CD14-positive monocyte (primary cell): Measurements from ENCODE around the gene PAGE2. TPM values are rescaled to one million over a fixed set of nuclear protein-coding genes. Genes with fewer than 3 reads are reported as not detected.

Experiments used
- DNase-seq, 3 donors: peaks; one replicate each; pipeline ENCODE4 v3.0.0-alpha.2; 2011 to 2022
- H2AFZ ChIP-seq: 2 replicates; pipeline ENCODE4 v1.6.0; 2012; ENCODE audit warnings: mild to moderate bottlenecking, low read depth, low read length, inconsistent platforms; ENCODE audit not compliant: insufficient read depth, poor library complexity, severe bottlenecking
- H3K27ac ChIP-seq, 2 donors: 1 replicate in 1 of 2; 2 replicates in 1 of 2; pipeline ENCODE4 v1.5.1; 2012 to 2013; ENCODE audit warnings: low read length in 2 of 2, control low read depth in 1 of 2, inconsistent platforms in 1 of 2, low read depth in 1 of 2, mild to moderate bottlenecking in 1 of 2
- H3K27me3 ChIP-seq, 2 donors: one replicate each; pipeline versions ENCODE4 v1.6.0 to v1.6.1; 2011 to 2013; ENCODE audit warnings: low read length in 2 of 2; ENCODE audit not compliant: control insufficient read depth in 2 of 2, insufficient read depth in 2 of 2
- H3K36me3 ChIP-seq, 2 donors: replicated peaks in 1 of 2; 1 replicate in 1 of 2; 2 replicates in 1 of 2; pipeline versions ENCODE4 v1.5.1 to v1.6.1; 2012 to 2013; ENCODE audit warnings: low read length in 2 of 2, control low read depth in 1 of 2, inconsistent platforms in 1 of 2, mild to moderate bottlenecking in 1 of 2; ENCODE audit not compliant: insufficient read depth in 2 of 2, control insufficient read depth in 1 of 2
- H3K4me1 ChIP-seq, 2 donors: 1 replicate in 1 of 2; 2 replicates in 1 of 2; pipeline versions ENCODE4 v1.5.1 to v1.6.1; 2012 to 2013; ENCODE audit warnings: low read length in 2 of 2, control low read depth in 1 of 2, inconsistent platforms in 1 of 2, mild to moderate bottlenecking in 1 of 2, moderate library complexity in 1 of 2; ENCODE audit not compliant: insufficient read depth in 2 of 2, control insufficient read depth in 1 of 2
- H3K4me2 ChIP-seq: replicated peaks from 2 replicates; pipeline ENCODE3; 2012; ENCODE audit warnings: low read length, moderate library complexity, mild to moderate bottlenecking; ENCODE audit not compliant: poor library complexity, severe bottlenecking; ENCODE audit errors: extremely low read depth
- H3K4me3 ChIP-seq, 3 experiments: fragments of 200-600 bp in 1 of 3; sonication (generic) in 1 of 3; replicated peaks in 1 of 3; 1 replicate in 2 of 3; 2 replicates in 1 of 3; pipeline ENCODE4 v1.5.1; 2011 to 2013; ENCODE audit warnings: low read length in 3 of 3, mild to moderate bottlenecking in 3 of 3, control low read depth in 2 of 3, low read depth in 2 of 3, inconsistent platforms in 1 of 3, moderate library complexity in 1 of 3
- H3K79me2 ChIP-seq: 2 replicates; pipeline ENCODE4 v1.6.0; 2012; ENCODE audit warnings: mild to moderate bottlenecking, control low read depth, inconsistent platforms, low read length, moderate library complexity; ENCODE audit not compliant: insufficient read depth
- H3K9ac ChIP-seq: 2 replicates; pipeline ENCODE4 v1.6.0; 2017; ENCODE audit warnings: low read length, mild to moderate bottlenecking; ENCODE audit not compliant: insufficient read depth, poor library complexity, severe bottlenecking
- H3K9me3 ChIP-seq, 2 donors: replicated peaks in 1 of 2; 1 replicate in 1 of 2; 2 replicates in 1 of 2; pipeline versions ENCODE4 v1.5.1 to v1.6.1; 2012 to 2013; ENCODE audit warnings: low read length in 2 of 2, control low read depth in 1 of 2; ENCODE audit not compliant: control insufficient read depth in 1 of 2, insufficient read depth in 1 of 2
- H4K20me1 ChIP-seq: 2 replicates; pipeline ENCODE4 v1.6.0; 2012; ENCODE audit warnings: mild to moderate bottlenecking, low read length, control low read depth, moderate library complexity; ENCODE audit not compliant: insufficient read depth
- H3K27ac Mint-ChIP-seq, 7 donors: one replicate each; pipeline ENCODE4 v1.8.0; 2020; ENCODE audit warnings: mild to moderate bottlenecking in 7 of 7, mixed read lengths in 7 of 7, moderate library complexity in 6 of 7, inconsistent platforms in 2 of 7
- H3K27me3 Mint-ChIP-seq, 3 donors: one replicate each; pipeline ENCODE4 v1.8.0; 2021 to 2022; ENCODE audit warnings: low read depth in 3 of 3, mild to moderate bottlenecking in 3 of 3, mixed read lengths in 3 of 3, moderate library complexity in 3 of 3, inconsistent platforms in 1 of 3
- H3K36me3 Mint-ChIP-seq, 2 donors: one replicate each; pipeline ENCODE4 v1.8.0; 2020; ENCODE audit warnings: mixed read lengths in 2 of 2, inconsistent platforms in 1 of 2, mild to moderate bottlenecking in 1 of 2
- H3K4me1 Mint-ChIP-seq: one replicate; pipeline ENCODE4 v1.8.0; 2020; ENCODE audit warnings: mild to moderate bottlenecking, mixed read lengths
- H3K4me3 Mint-ChIP-seq, 2 donors: one replicate each; pipeline ENCODE4 v1.8.0; 2020; ENCODE audit warnings: mild to moderate bottlenecking in 2 of 2, mixed read lengths in 2 of 2, moderate library complexity in 1 of 2
- H3K9me3 Mint-ChIP-seq, 7 donors: one replicate each; pipeline ENCODE4 v1.8.0; 2020 to 2022; ENCODE audit warnings: mixed read lengths in 7 of 7, mild to moderate bottlenecking in 6 of 7, moderate library complexity in 6 of 7, inconsistent platforms in 2 of 7
- WGBS: methylation state at CpG from one replicate; pipeline ENCODE4 v1.1.5; 2013; ENCODE audit warnings: missing lambda C conversion rate; ENCODE audit not compliant: insufficient coverage; 5-methylcytosine and 5-hydroxymethylcytosine counted together
- intact Hi-C, 2 donors: fragments of 100-400 bp; cut with micrococcal nuclease; formaldehyde crosslinking; loops; one replicate each; pipeline versions ENCODE4 v1.15.0 to v1.15.1; 2023
- polyA plus RNA-seq, 3 donors: library from polyadenylated mRNA; depleted of rRNA in 1 of 3; unstranded in 2 of 3; stranded (reverse) in 1 of 3; fragments of 300-500 nt in 2 of 3; fragments of >200 nt in 1 of 3; fragmentation: Illumina TruSeq in 2 of 3; gene quantifications; 1 replicate in 2 of 3; 2 replicates in 1 of 3; pipeline ENCODE4 v1.2.3, GENCODE V29; 2012 to 2021
- TF ChIP-seq, protein P1 (sequence below): fragments of 200-600 bp; IDR thresholded peaks from one replicate; pipeline ENCODE4 v1.8.0; 2022; ENCODE audit warnings: antibody characterized with exemption, mild to moderate bottlenecking

The PAGE2 gene
- polyA plus RNA-seq, 3 donors = not detected

DNA sequence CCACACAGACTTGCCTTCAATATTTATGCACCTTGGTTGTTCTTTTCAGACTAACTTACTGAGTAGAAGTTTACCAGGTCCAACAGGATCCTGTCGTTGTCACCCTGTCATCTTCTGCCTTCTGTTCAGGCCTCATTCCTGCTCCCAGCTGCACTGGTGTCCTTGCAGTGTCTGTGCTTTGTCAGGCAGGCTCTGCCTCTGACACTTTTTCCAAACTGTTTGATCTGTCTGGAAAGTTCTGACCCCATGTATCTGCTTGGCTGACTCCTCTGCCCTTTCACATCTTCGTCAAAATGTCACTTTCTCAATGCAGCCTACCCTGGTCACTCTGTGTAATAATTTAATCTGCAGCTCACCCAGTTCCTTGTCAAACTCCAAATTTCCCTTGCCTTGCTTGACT lies 9.9 kb downstream of the PAGE2 start:
- no peak overlapping the region for H3K4me3 ChIP-seq
- no peak overlapping the region for H3K27ac ChIP-seq
- no peak overlapping the region for H3K9ac ChIP-seq
- Mint-ChIP-seq H3K4me1 (no peaks in the 10 kb centered on the region), H3K27ac (no peak overlapping the region), H3K36me3 (no peaks in the 10 kb centered on the region), H3K27me3 (peaks cover 0 to 2% (median 1%) of the 10 kb centered on the region in 3 donors), H3K4me3 (no peak overlapping the region), H3K9me3 (no peaks in the 10 kb centered on the region)
- no peaks in the 10 kb centered on the region for H3K79me2 ChIP-seq
- TF ChIP-seq, protein P1, sequence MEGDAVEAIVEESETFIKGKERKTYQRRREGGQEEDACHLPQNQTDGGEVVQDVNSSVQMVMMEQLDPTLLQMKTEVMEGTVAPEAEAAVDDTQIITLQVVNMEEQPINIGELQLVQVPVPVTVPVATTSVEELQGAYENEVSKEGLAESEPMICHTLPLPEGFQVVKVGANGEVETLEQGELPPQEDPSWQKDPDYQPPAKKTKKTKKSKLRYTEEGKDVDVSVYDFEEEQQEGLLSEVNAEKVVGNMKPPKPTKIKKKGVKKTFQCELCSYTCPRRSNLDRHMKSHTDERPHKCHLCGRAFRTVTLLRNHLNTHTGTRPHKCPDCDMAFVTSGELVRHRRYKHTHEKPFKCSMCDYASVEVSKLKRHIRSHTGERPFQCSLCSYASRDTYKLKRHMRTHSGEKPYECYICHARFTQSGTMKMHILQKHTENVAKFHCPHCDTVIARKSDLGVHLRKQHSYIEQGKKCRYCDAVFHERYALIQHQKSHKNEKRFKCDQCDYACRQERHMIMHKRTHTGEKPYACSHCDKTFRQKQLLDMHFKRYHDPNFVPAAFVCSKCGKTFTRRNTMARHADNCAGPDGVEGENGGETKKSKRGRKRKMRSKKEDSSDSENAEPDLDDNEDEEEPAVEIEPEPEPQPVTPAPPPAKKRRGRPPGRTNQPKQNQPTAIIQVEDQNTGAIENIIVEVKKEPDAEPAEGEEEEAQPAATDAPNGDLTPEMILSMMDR = no peak
- no peaks in the 10 kb centered on the region for H3K9me3 ChIP-seq
- no peak overlapping the region for H3K4me2 ChIP-seq
- 73% methylated on average over 2 of the region's 2 CpGs for whole genome bisulfite sequencing
- H2AFZ ChIP-seq = no peak overlapping the region
- no peaks in the 10 kb centered on the region for H3K4me1 ChIP-seq
- intact Hi-C loops = no loop called here
- DNase-seq = no peak
- peaks cover 0 to 2% of the 10 kb centered on the region in 2 donors for H3K27me3 ChIP-seq
- H3K36me3 ChIP-seq = no peaks in the 10 kb centered on the region
- no peaks in the 10 kb centered on the region for H4K20me1 ChIP-seq

DNA sequence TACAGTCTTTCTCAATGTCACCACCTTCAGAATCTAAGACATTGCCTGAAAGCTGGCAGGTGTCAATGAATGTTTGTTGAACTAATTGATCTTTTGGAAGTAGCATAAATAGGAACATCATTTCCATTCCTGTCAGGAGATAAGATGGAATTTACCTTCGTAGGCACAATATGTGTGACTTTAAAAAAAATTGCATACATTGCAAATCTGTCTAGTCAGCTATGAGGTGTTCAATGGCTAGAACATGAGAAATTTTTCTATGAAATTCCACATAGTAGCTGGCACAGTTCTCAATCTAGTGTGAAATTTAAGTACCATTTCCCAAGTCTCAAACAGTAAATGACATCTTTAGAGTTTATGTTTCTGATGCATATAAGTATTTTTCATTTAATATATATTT lies 10.3 kb downstream of the PAGE2 start:
- no peak overlapping the region for H2AFZ ChIP-seq
- Mint-ChIP-seq H3K4me3 (no peak overlapping the region), H3K4me1 (no peaks in the 10 kb centered on the region), H3K27ac (no peak overlapping the region), H3K9me3 (peaks cover 0 to under 1% (median 0%) of the 10 kb centered on the region in 7 donors), H3K36me3 (no peaks in the 10 kb centered on the region), H3K27me3 (peaks cover 0 to 2% (median 1%) of the 10 kb centered on the region in 3 donors)
- H3K36me3 ChIP-seq = no peaks in the 10 kb centered on the region
- H3K4me3 ChIP-seq = no peak overlapping the region
- no peak overlapping the region for H3K9ac ChIP-seq
- intact Hi-C loops = no loop called here
- H3K27me3 ChIP-seq = peaks cover 0 to 2% of the 10 kb centered on the region in 2 donors
- H4K20me1 ChIP-seq = no peaks in the 10 kb centered on the region
- H3K27ac ChIP-seq = no peak overlapping the region
- no peak overlapping the region for H3K4me2 ChIP-seq
- TF ChIP-seq, protein P1 = no peak
- H3K4me1 ChIP-seq = no peaks in the 10 kb centered on the region
- no peak for DNase-seq
- H3K79me2 ChIP-seq = no peaks in the 10 kb centered on the region
- H3K9me3 ChIP-seq = no peaks in the 10 kb centered on the region
- no CpG with 5 or more reads among the region's 1 CpG for WGBS
